OCI-LY3 (cell line): ENCODE data around the gene IBTK.

Source experiments
- EZH2phosphoT487 ChIP-seq: fragments of 200-600 bp; shearing (Covaris generic); IDR thresholded peaks from 2 replicates; pipeline ENCODE4 v1.6.1; 2018; ENCODE audit warnings: antibody characterized with exemption, mixed run types, low read depth
- TF ChIP-seq, protein P1 (sequence below): fragments of 200-600, 300-600 bp; sonication (generic); IDR thresholded peaks from 2 replicates; pipeline ENCODE4 v1.5.1; 2014; ENCODE audit warnings: antibody characterized with exemption, low read length, low read depth

DNA sequence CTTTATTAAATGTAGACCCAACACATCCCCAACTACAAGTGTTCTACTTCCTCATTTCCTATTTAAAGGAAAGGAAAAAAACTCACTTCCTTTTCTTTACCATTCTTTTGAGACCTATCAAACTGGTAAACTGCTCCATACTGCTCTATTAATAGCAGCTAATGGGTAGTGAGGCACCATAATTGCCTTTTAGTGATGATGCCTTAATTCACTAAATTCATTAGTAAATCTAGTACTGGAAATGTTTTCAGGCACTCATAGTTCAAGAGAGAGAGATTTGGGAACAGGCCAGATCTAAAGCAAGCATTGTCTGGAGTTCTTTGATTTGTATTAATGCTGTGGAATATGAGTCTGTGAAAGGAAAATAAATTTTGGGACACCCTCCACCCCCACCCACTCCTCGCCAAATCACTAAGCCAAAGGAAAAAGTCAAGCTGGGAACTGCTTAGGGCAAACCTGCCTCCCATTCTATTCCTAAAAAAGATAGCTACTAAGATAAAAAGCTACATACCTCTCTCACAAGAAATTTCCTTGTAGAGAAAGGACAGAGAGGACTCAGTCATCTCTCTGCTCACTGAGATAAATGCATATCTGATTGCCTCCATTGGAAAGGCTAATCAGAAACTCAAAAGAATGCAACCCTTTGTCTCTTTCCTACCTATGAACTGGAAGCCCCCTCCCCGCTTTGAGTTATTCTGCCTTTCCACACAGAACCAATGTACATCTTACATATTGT lies 13.6 kb upstream of the IBTK start:
- TF ChIP-seq, protein P1, sequence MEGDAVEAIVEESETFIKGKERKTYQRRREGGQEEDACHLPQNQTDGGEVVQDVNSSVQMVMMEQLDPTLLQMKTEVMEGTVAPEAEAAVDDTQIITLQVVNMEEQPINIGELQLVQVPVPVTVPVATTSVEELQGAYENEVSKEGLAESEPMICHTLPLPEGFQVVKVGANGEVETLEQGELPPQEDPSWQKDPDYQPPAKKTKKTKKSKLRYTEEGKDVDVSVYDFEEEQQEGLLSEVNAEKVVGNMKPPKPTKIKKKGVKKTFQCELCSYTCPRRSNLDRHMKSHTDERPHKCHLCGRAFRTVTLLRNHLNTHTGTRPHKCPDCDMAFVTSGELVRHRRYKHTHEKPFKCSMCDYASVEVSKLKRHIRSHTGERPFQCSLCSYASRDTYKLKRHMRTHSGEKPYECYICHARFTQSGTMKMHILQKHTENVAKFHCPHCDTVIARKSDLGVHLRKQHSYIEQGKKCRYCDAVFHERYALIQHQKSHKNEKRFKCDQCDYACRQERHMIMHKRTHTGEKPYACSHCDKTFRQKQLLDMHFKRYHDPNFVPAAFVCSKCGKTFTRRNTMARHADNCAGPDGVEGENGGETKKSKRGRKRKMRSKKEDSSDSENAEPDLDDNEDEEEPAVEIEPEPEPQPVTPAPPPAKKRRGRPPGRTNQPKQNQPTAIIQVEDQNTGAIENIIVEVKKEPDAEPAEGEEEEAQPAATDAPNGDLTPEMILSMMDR = no peak
- TF ChIP-seq EZH2phosphoT487 = no peak
